ENCODE results near the gene SNCG. TPM values are rescaled to one million over a fixed set of nuclear protein-coding genes. Genes with fewer than 3 reads are reported as not detected.
"Not testable (repeated sequence)": the region's sequence is repeated elsewhere in the genome, so short reads cannot be mapped to it uniquely, and the experiment has no call there.

SNCG gene
- total RNA-seq, 1 experiment from 2014 or later: 647 TPM

- peak; percentile 51 for DNase-seq (ENCODE audit: low spot score)
These were observed 16.1 kb downstream of the SNCG start for GRCh38 chr10:86974484-86974883.

DNA sequence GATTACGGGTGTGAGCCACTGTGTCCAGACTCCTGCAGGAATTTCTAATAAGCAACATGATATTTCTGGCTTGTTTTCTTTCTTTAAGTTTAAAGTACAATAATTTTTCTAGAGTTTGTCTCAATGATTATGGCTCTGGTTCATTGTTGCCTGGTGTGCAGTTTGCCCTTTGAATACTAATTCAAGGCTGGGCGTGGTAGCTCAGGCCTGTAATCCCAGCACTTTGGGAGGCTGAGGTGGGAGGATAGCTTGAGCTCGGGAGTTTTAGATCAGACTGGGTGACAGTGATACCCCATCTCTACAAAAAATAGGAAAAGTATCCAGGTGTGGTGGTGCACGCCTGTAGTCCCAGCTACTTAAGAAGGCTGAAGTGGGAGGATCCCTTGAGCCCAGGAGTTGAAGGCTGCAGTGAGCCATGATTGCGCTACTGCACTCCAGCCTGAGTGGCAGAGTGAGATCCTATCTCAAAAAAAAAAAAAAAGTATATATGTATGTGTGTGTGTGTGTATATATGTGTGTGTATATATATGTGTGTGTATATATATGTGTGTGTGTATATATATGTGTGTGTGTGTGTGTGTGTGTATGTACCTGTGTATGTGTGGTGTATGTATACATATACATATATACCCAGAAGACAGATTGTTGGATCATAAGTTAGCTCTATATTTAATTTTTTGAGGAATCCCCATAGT lies 18.1 kb downstream of the SNCG start:
- no peak for DNase-seq (ENCODE audit: low spot score)

- not testable (repeated sequence) for DNase-seq (ENCODE audit: low spot score)
These were observed 20.1 kb downstream of the SNCG start for GRCh38 chr10:86978457-86978856.

DNA sequence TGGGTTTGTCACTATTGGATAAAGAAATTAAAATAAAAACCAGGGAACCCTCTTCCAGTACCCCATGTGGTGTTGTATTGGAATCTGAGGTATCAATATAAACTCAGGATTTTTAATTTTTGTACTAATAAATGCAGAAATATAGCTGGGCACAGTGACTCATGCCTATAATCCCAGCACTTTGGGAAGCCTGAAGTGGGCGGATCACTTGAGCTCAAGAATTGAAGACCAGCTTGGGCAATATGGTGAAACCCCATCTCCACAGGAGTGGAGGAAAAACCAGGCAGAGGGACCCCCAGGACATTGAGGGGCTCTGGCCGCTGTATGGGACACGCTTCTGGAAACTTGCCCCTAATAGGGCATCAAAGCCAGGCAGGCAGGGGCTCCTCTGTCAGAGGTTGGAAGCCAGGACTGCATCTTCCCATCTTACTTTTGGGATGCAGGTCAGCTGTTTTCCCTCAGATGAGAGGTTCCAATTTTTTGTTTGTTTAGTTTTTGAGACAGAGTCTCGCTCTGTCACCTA lies 21.0 kb downstream of the SNCG start:
- DNase-seq (ENCODE audit: low spot score): no peak

DNA sequence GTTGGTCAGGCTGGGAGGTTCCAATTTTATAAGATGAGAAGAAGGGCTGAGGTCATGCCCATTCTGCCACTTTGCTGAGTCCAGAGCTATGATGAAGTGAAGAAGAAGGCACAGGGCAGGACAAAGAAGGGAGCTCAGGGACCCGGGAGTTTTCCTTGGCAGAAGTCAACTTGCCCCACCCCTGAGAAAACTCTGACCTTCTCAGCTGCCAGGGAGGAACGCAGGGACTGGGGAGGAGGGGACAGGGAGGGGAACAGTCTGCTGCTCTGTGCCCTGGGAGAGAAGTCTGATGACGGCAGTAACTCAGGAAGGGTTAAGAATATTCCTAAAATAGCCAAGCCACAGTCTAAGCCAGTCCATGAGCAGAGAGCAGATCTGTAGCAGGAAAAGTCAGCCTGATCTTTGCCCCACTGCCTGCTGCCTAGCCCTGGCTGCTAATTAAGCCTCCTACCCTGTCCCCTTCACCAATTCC lies 21.6 kb downstream of the SNCG start:
- DNase-seq (ENCODE audit: low spot score): no peak

DNA sequence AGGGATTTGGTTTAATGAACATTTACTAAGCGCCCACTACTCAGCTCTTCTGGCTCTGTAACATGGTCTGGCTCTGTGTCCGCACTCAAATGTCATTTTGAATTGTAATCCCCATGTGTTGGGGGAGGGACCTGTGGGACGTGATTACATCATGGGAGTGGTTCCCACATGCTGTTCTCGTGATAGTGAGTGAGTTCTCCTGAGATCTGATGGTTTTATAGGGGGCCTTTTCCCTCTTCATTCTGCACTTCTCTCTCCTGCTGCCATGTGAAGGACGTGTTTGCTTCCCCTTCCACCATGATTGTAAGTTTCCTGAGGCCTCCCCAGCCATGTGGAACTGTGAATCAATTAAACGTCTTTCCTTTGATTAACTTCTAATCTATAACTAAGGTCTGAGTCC lies 22.6 kb downstream of the SNCG start:
- DNase-seq (ENCODE audit: low spot score): not testable (repeated sequence)

DNA sequence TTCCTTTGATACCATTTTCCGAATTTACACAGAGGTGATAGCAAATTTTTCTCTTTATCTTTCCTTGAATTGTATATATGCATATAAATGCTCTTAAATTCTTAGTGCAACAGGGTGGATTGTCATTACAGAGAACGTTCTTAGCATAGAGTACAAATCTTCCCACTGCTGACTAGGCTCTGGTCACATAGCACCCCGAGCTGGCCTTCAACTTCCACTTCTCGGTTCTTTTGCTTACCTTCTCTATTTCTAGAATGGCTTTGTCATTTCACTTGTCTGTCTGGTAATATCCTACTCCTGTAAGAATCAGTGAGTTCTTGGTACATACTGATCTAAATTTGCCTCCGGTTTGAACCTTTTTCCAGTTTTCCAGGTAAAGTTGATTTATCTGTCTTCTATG lies 23.3 kb downstream of the SNCG start:
- DNase-seq (ENCODE audit: low spot score): no peak

- not testable (repeated sequence) for DNase-seq (ENCODE audit: low spot score)
These were observed 26.1 kb downstream of the SNCG start for GRCh38 chr10:86984498-86984897.

- DNase-seq (ENCODE audit: low spot score): no peak
These were observed 30.1 kb downstream of the SNCG start for GRCh38 chr10:86988520-86988919.

GRCh38 chr10:86991362-86991761 lies 33.0 kb downstream of the SNCG start:
- DNase-seq (ENCODE audit: low spot score): not testable (repeated sequence)

GRCh38 chr10:86992456-86992855 lies 34.1 kb downstream of the SNCG start:
- DNase-seq (ENCODE audit: low spot score): no peak

- DNase-seq (ENCODE audit: low spot score): peak; percentile 21
These were observed 34.5 kb downstream of the SNCG start for GRCh38 chr10:86992929-86993328.

DNA sequence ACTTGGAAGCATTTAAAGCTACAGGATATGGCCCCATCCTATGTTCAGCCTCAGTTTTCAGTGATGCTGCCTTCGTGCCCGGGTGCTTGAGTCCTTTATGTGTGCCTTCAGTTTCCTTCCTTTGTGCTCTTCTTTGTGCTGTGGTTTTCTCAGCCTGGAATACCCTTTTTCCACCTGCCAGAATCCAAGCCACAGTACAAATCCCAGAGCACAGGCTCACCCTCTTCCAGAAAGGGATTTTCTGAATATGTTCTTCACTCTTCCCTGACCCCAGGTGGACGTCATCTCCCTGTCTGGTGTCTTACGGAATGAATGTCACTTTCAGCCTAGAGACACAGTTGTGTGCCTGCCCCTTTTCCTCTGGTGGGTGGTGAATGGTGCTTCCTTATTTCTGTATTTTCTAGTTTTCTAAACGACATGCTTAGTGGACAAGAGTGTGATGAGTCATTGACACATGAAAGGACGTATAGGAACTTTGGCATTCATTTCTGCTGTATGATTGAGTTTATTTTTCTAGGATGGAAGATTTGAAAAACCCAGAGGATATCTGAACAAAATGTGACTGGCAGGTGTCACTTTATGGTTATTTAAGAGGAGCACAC lies 41.5 kb downstream of the SNCG start:
- DNase-seq (ENCODE audit: low spot score): not testable (repeated sequence)

DNA sequence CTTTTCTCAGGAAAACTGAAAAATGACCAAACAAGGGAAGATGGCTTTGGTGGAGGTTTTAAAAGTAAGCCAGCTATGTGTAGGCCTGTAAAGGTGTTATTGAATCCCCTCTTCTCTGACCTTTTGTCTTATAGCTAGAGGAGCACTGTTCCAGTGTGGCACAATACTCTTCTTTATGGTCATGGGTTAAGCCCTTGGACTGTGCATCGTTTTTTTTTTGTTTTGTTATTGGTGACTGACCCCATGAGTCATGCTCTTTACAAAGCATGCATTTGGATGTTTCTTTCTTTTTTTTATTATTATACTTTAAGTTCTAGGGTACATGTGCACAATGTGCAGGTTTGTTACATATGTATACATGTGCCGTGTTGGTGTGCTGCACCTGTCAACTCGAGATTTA lies 42.1 kb downstream of the SNCG start:
- DNase-seq (ENCODE audit: low spot score): no peak

- not testable (repeated sequence) for DNase-seq (ENCODE audit: low spot score)
These were observed 48.7 kb downstream of the SNCG start for GRCh38 chr10:87007124-87007523.

DNA sequence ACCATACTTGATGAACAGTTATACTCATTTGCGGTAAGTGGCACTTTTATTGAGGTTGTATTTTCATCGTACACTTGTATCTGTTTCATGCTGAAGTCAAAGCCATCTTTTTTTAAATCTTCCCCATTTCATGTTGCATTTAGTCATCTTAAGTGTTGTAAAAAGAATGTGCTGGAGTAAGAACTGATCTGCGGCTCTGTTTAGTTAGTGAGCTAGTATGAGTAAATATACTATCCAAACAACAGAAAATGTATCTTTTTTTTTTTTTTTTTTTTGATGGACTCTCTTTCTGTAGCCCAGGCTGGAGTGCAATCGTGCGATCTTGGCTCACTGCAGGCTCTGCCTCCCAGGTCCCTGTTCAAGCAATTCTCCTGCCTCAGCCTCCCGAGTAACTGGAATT lies 49.3 kb downstream of the SNCG start:
- not testable (repeated sequence) for DNase-seq (ENCODE audit: low spot score)

DNA sequence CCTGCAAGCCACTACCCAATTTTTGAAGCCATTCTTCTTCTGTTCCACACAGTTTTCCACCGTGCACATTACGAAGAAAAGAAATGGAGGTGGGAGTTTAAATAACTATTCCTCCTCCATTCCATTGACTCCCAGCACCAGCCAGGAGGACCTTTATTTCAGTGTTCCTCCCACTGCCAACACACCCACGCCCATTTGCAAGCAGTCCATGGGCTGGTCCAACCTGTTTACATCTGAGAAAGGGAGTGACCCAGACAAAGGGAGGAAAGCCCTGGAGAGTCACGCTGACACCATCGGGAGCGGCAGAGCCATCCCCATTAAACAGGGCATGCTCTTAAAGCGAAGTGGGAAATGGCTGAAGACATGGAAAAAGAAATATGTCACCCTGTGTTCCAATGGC lies 49.9 kb downstream of the SNCG start:
- peak; percentile 4 for DNase-seq (ENCODE audit: low spot score)

DNA sequence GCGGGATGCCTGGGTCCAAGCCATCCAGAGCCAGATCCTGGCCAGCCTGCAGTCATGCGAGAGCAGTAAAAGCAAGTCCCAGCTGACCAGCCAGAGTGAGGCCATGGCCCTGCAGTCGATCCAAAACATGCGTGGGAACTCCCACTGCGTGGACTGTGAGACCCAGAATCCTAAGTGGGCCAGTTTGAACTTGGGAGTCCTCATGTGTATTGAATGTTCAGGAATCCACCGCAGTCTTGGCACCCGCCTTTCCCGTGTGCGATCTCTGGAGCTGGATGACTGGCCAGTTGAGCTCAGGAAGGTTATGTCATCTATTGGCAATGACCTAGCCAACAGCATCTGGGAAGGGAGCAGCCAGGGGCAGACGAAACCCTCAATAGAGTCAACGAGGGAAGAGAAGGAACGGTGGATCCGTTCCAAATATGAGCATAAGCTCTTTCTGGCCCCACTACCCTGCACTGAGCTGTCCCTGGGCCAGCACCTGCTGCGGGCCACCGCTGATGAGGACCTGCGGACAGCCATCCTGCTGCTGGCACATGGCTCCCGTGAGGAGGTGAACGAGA lies 50.8 kb downstream of the SNCG start:
- not testable (repeated sequence) for DNase-seq (ENCODE audit: low spot score)

Data from HT-29 (cell line).